Hematopoietic multipotent progenitor cell treated with erythropoietin and hydrocortisone succinate and interleukin-3 and kit ligand, for 15 days (in vitro differentiated cells): ENCODE results near the gene TRA2B.

Experiments used
- DNase-seq: peaks from one replicate; pipeline ENCODE4 v3.0.0-alpha.2; 2015; ENCODE audit warnings: low spot score

The TRA2B gene

DNA sequence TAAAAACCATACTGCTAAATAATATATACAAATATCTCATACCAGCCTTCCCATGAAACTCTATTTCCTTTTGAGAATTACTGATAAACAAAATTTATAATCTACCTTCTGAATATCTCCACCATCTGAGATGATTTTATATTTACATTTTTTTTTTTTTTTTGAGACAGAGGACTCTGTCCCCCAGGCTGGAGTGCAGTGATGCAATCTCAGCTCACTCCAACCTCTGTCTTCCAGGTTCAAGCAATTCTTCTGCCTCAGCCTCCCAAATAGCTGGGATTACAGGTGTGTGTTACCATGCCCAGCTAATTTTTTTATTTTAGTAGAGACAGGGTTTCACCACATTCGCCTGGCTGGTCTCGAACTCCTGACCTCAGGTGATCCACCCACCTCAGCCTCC is 70.2 kb downstream of the TRA2B start:
- no peak for DNase-seq

DNA sequence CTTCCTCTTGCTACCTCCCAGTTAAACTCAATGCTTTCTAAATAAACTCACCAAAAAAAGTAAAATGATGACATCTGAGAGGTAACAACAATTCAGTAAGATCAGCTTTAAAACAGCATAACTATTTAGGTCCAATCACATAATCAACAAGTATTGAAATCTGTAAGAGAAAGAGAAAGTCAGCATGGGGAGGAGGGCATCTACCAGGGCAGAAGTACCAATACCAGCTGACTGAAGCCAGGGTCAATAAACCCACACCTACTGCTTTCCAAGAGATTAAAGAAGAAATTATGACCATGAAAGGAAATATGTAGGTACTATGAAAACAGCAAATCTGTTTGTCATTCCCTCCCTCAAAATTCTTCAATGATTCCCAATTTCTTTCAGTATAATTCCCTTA is 70.8 kb downstream of the TRA2B start:
- no peak for DNase-seq

DNA sequence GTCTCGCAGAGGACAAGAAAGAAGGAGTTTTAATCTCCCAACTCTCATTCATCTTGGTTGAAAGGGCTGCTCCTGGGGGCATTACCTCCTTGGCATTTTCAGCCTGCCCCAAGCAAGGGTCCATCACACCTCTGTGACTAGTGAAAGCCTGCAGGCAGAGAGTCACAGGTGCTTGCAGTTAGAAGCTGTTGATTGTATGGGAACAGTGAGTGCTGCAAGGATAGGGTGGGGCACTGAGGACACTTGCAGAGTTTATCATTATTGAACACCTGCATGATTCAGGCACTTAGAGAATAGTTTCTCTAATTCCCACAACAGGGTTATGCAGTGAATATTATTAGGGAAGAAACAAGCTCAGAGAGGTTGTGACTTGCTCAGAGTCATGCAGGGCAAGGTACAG is 71.3 kb downstream of the TRA2B start:
- no peak for DNase-seq
